ENCODE data around the gene LPAR5. TPM values are rescaled to one million over a fixed set of nuclear protein-coding genes. Genes with fewer than 3 reads are reported as not detected.
"Not testable (repeated sequence)": the region's sequence is repeated elsewhere in the genome, so short reads cannot be mapped to it uniquely, and the experiment has no call there.

The LPAR5 gene
- total RNA-seq, 1 donor from 2014 or later = 2.1 TPM

DNA sequence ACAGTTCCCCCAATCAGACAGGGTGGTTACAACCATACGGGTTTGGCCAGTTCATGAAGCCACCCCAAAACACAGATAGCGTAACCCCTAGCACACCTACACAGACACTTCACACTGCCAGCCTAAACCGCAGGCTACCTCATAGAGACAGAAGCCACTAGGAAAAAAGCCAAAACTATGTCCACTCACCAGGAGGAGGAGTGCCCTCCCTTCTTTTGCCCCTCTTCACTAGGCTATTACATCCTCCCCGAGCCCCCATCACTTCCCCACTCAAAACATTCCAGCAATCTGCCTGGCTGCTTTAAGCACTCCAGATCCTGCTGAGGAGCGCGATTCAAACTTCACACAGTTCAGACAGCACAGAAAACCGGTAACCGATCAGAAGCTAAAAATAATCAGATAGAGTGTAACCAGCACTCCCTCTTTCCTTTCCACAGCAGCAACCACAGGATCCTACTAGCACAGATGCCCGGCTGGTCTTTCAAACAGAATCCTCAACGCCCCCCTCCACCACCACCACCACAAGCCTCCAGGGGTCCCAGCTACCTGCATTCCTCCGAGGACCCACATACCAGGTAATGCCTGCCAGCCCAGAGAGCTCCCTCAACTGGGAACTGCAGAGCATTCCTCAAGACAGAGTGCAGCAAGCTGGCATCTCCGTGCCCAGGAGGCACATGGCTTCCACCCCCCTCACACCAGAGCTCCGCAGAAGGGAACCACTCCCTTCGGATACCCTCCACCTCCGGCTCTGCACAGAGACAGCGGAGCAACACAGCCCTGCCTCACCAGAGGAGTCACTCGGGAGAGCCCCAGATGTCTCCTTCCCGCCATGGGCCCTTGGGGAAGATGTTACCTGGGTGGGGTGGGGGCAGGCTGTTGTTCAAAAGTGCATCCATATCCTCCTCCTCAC is 30.1 kb downstream of the LPAR5 start:
- FAIRE-seq (no peak), DNase-seq (ENCODE audit: low read depth) (peak; percentile 48)
- H3K27me3 ChIP-seq (ENCODE audit: control insufficient read depth, insufficient read depth, low read length) = no peaks in the 10 kb centered on the region
- peak overlapping the region; percentile 92 for H3K4me3 ChIP-seq (ENCODE audit: low read depth, low read length)
- TF ChIP-seq, protein P1, sequence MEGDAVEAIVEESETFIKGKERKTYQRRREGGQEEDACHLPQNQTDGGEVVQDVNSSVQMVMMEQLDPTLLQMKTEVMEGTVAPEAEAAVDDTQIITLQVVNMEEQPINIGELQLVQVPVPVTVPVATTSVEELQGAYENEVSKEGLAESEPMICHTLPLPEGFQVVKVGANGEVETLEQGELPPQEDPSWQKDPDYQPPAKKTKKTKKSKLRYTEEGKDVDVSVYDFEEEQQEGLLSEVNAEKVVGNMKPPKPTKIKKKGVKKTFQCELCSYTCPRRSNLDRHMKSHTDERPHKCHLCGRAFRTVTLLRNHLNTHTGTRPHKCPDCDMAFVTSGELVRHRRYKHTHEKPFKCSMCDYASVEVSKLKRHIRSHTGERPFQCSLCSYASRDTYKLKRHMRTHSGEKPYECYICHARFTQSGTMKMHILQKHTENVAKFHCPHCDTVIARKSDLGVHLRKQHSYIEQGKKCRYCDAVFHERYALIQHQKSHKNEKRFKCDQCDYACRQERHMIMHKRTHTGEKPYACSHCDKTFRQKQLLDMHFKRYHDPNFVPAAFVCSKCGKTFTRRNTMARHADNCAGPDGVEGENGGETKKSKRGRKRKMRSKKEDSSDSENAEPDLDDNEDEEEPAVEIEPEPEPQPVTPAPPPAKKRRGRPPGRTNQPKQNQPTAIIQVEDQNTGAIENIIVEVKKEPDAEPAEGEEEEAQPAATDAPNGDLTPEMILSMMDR (IDR thresholded peaks at IDR 0.05; ENCODE audit: insufficient read depth, low read length, severe bottlenecking) = no peak
- peaks cover 19% of the 10 kb centered on the region for H3K36me3 ChIP-seq (ENCODE audit: control insufficient read depth, insufficient read depth, low read length)

DNA sequence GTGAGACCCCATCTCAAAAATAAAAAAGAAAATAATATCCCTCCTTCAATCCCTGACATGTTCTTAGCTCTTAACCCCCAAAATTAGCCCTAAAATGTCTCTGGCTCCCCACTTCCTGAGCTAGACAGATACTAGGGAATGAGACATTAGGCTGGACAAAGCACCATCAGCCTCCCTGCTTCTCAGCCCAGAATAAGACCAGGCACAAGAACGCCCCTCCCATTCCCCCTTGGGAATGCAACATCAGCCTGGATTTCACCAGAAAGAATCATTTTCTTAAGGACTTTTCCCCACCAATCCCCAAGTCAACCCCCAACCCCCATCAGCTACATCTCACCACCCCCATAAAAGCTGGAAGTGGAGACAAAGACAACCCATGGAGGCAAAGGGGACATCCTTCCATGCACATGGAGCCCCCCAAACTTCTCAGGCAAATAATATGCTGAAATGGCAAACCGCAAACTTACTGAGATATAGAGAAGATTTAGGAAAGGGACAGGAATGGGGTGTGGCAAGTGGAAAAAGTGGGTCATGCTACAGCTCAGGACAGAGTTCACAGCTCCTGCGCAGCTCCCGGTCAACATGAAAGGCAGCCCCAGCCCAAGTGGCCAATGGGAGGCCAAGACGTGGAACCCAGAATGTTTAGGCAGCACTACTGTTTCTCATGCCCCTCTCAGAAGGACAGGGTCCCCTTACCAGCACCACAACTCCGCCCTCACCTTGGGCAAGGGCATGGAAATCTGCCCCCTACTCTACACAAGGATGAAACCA is 31.3 kb downstream of the LPAR5 start:
- DNase-seq (ENCODE audit: low read depth) (no peak), FAIRE-seq (no peak)
- H3K4me3 ChIP-seq (ENCODE audit: low read depth, low read length) = no peak overlapping the region
- H3K27me3 ChIP-seq (ENCODE audit: control insufficient read depth, insufficient read depth, low read length) = no peaks in the 10 kb centered on the region
- TF ChIP-seq, protein P1 (IDR thresholded peaks at IDR 0.05; ENCODE audit: insufficient read depth, low read length, severe bottlenecking) = no peak
- peaks cover 26% of the 10 kb centered on the region for H3K36me3 ChIP-seq (ENCODE audit: control insufficient read depth, insufficient read depth, low read length)

DNA sequence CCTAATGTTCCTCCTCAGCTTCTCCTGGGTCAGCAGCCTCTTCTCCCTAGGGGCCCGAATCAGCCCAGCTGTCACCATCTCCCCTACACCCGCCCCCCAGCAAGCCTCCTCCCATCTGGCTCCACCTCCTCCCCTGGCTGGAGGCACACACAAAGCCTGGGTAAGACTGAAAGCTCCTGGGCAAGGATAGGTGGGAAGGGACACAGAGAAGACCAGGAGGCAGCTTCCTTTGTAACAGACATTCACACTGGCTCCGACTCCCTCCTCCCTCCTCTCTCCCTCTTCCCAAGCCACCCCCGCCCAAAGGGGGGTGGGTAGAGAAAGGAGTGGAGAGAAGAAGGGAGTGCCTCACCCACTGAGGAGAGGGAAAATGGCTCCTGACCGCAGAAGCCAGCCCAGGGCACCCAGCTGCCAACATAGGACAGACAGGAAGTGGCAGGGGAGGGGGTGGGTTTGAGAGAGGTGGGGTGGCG is 32.6 kb downstream of the LPAR5 start:
- Histone ChIP-seq H3K36me3 (ENCODE audit: control insufficient read depth, insufficient read depth, low read length) (peaks cover 32% of the 10 kb centered on the region), H3K4me3 (ENCODE audit: low read depth, low read length) (no peak overlapping the region), H3K27me3 (ENCODE audit: control insufficient read depth, insufficient read depth, low read length) (no peaks in the 10 kb centered on the region)
- DNase-seq (ENCODE audit: low read depth) = no peak
- no peak for FAIRE-seq
- TF ChIP-seq, protein P1 (IDR thresholded peaks at IDR 0.05; ENCODE audit: insufficient read depth, low read length, severe bottlenecking) = no peak

DNA sequence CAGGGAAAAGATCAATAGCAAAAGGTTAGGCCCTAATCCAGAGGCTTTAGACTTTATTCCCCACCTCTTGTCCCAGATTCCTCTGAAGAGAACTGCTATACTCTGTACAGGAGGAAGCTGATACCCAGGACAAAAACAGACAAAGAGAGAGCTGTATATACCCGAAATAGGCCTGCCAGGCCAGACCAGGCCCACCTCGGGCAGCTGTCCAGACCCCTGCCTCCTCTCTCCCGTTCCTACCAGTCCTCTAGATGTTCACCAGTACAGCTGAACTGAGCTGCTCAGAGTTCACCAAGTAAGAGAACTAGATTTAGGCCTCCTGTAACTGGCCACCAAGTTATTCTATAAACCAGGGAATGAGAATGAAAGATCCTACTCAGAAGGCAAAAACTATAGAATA is 33.2 kb downstream of the LPAR5 start:
- FAIRE-seq (no peak), DNase-seq (ENCODE audit: low read depth) (no peak)
- TF ChIP-seq, protein P1 (IDR thresholded peaks at IDR 0.05; ENCODE audit: insufficient read depth, low read length, severe bottlenecking) = no peak
- Histone ChIP-seq H3K36me3 (ENCODE audit: control insufficient read depth, insufficient read depth, low read length) (peaks cover 37% of the 10 kb centered on the region), H3K4me3 (ENCODE audit: low read depth, low read length) (no peak overlapping the region), H3K27me3 (ENCODE audit: control insufficient read depth, insufficient read depth, low read length) (no peaks in the 10 kb centered on the region)

DNA sequence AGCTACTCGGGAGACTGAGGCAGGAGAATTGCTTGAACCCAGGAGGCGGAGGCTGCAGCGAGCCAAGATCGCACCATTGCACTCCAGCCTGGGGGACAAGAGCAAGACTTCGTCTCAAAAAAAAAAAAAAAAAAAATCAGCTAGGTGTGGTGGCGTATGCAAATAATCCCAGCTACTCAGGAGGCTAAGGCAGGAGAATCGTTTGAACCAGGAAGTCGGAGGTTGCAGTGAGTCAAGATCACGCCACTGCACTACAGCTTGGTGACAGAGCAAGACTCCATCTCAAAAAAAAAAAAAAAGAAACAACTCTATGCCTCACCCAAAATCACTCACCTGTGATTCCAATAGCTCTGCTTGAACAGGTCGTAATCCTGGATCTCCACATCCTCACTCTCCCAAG is 40.1 kb downstream of the LPAR5 start:
- FAIRE-seq; H3K4me3 ChIP-seq (ENCODE audit: low read depth, low read length); DNase-seq (ENCODE audit: low read depth); H3K27me3 ChIP-seq (ENCODE audit: control insufficient read depth, insufficient read depth, low read length): not testable (repeated sequence)
- H3K36me3 ChIP-seq (ENCODE audit: control insufficient read depth, insufficient read depth, low read length) = peaks cover 49% of the 10 kb centered on the region

DNA sequence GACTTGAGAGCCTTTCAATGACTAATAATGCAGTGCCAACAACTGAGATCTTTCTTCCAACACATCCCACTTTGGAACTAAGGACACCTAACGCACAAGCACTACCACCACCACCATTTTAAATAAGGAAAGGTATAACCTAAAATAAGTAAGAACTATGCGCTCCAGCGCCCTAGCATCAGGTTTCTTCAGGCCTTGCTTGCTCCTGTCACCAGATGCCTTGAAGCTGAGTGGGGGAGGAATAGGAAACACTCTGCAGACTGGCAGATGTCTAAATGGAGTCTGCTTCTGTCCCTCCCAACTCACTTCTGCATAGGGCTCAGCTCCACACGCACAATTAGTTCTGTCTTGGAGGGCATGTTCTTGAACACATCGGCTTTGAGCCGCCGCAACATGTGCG is 43.7 kb downstream of the LPAR5 start:
- DNase-seq (ENCODE audit: low read depth) (no peak), FAIRE-seq (no peak)
- no peaks in the 10 kb centered on the region for H3K27me3 ChIP-seq (ENCODE audit: control insufficient read depth, insufficient read depth, low read length)
- TF ChIP-seq, protein P1 (IDR thresholded peaks at IDR 0.05; ENCODE audit: insufficient read depth, low read length, severe bottlenecking) = no peak
- peaks cover 43% of the 10 kb centered on the region for H3K36me3 ChIP-seq (ENCODE audit: control insufficient read depth, insufficient read depth, low read length)
- no peak overlapping the region for H3K4me3 ChIP-seq (ENCODE audit: low read depth, low read length)

DNA sequence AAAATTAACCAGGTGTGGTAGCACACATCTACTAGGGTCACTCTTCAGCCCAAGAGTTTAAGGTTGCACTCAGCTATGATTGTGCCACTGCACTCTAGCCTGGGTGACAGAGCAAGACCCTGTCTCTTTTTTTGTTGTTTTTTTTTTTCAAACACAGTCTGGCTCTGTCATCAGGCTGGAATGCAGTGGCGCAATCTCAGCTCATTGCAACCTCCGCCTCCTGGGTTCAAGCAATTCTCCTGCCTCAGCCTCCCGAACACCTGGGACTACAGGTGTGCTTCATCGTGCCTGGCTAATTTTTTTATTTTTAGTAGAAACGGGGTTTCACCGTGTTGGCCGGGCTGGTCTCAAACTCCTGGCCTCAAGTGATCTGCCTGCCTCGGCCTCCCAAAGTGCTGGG is 49.2 kb downstream of the LPAR5 start:
- H3K27me3 ChIP-seq (ENCODE audit: control insufficient read depth, insufficient read depth, low read length); FAIRE-seq; DNase-seq (ENCODE audit: low read depth); H3K4me3 ChIP-seq (ENCODE audit: low read depth, low read length): not testable (repeated sequence)
- H3K36me3 ChIP-seq (ENCODE audit: control insufficient read depth, insufficient read depth, low read length) = peaks cover 37% of the 10 kb centered on the region

All from bronchial epithelial cell (primary cell).